CD14-positive monocyte (primary cell): ENCODE data around the gene PHACTR3. TPM values are rescaled to one million over a fixed set of nuclear protein-coding genes. Genes with fewer than 3 reads are reported as not detected.
"Not testable (repeated sequence)": the region's sequence is repeated elsewhere in the genome, so short reads cannot be mapped to it uniquely, and the experiment has no call there.

ENCODE experiments used
- DNase-seq, 3 donors: peaks; one replicate each; pipeline ENCODE4 v3.0.0-alpha.2; 2011 to 2022
- H2AFZ ChIP-seq: 2 replicates; pipeline ENCODE4 v1.6.0; 2012; ENCODE audit warnings: mild to moderate bottlenecking, low read depth, low read length, inconsistent platforms; ENCODE audit not compliant: insufficient read depth, poor library complexity, severe bottlenecking
- H3K27ac ChIP-seq, 2 donors: 1 replicate in 1 of 2; 2 replicates in 1 of 2; pipeline ENCODE4 v1.5.1; 2012 to 2013; ENCODE audit warnings: low read length in 2 of 2, control low read depth in 1 of 2, inconsistent platforms in 1 of 2, low read depth in 1 of 2, mild to moderate bottlenecking in 1 of 2
- H3K27me3 ChIP-seq, 2 donors: one replicate each; pipeline versions ENCODE4 v1.6.0 to v1.6.1; 2011 to 2013; ENCODE audit warnings: low read length in 2 of 2; ENCODE audit not compliant: control insufficient read depth in 2 of 2, insufficient read depth in 2 of 2
- H3K36me3 ChIP-seq, 2 donors: replicated peaks in 1 of 2; 1 replicate in 1 of 2; 2 replicates in 1 of 2; pipeline versions ENCODE4 v1.5.1 to v1.6.1; 2012 to 2013; ENCODE audit warnings: low read length in 2 of 2, control low read depth in 1 of 2, inconsistent platforms in 1 of 2, mild to moderate bottlenecking in 1 of 2; ENCODE audit not compliant: insufficient read depth in 2 of 2, control insufficient read depth in 1 of 2
- H3K4me1 ChIP-seq, 2 donors: 1 replicate in 1 of 2; 2 replicates in 1 of 2; pipeline versions ENCODE4 v1.5.1 to v1.6.1; 2012 to 2013; ENCODE audit warnings: low read length in 2 of 2, control low read depth in 1 of 2, inconsistent platforms in 1 of 2, mild to moderate bottlenecking in 1 of 2, moderate library complexity in 1 of 2; ENCODE audit not compliant: insufficient read depth in 2 of 2, control insufficient read depth in 1 of 2
- H3K4me2 ChIP-seq: replicated peaks from 2 replicates; pipeline ENCODE3; 2012; ENCODE audit warnings: low read length, moderate library complexity, mild to moderate bottlenecking; ENCODE audit not compliant: poor library complexity, severe bottlenecking; ENCODE audit errors: extremely low read depth
- H3K4me3 ChIP-seq, 3 experiments: fragments of 200-600 bp in 1 of 3; sonication (generic) in 1 of 3; replicated peaks in 1 of 3; 1 replicate in 2 of 3; 2 replicates in 1 of 3; pipeline ENCODE4 v1.5.1; 2011 to 2013; ENCODE audit warnings: low read length in 3 of 3, mild to moderate bottlenecking in 3 of 3, control low read depth in 2 of 3, low read depth in 2 of 3, inconsistent platforms in 1 of 3, moderate library complexity in 1 of 3
- H3K79me2 ChIP-seq: 2 replicates; pipeline ENCODE4 v1.6.0; 2012; ENCODE audit warnings: mild to moderate bottlenecking, control low read depth, inconsistent platforms, low read length, moderate library complexity; ENCODE audit not compliant: insufficient read depth
- H3K9ac ChIP-seq: 2 replicates; pipeline ENCODE4 v1.6.0; 2017; ENCODE audit warnings: low read length, mild to moderate bottlenecking; ENCODE audit not compliant: insufficient read depth, poor library complexity, severe bottlenecking
- H3K9me3 ChIP-seq, 2 donors: replicated peaks in 1 of 2; 1 replicate in 1 of 2; 2 replicates in 1 of 2; pipeline versions ENCODE4 v1.5.1 to v1.6.1; 2012 to 2013; ENCODE audit warnings: low read length in 2 of 2, control low read depth in 1 of 2; ENCODE audit not compliant: control insufficient read depth in 1 of 2, insufficient read depth in 1 of 2
- H4K20me1 ChIP-seq: 2 replicates; pipeline ENCODE4 v1.6.0; 2012; ENCODE audit warnings: mild to moderate bottlenecking, low read length, control low read depth, moderate library complexity; ENCODE audit not compliant: insufficient read depth
- H3K27ac Mint-ChIP-seq, 7 donors: one replicate each; pipeline ENCODE4 v1.8.0; 2020; ENCODE audit warnings: mild to moderate bottlenecking in 7 of 7, mixed read lengths in 7 of 7, moderate library complexity in 6 of 7, inconsistent platforms in 2 of 7
- H3K27me3 Mint-ChIP-seq, 3 donors: one replicate each; pipeline ENCODE4 v1.8.0; 2021 to 2022; ENCODE audit warnings: low read depth in 3 of 3, mild to moderate bottlenecking in 3 of 3, mixed read lengths in 3 of 3, moderate library complexity in 3 of 3, inconsistent platforms in 1 of 3
- H3K36me3 Mint-ChIP-seq, 2 donors: one replicate each; pipeline ENCODE4 v1.8.0; 2020; ENCODE audit warnings: mixed read lengths in 2 of 2, inconsistent platforms in 1 of 2, mild to moderate bottlenecking in 1 of 2
- H3K4me1 Mint-ChIP-seq: one replicate; pipeline ENCODE4 v1.8.0; 2020; ENCODE audit warnings: mild to moderate bottlenecking, mixed read lengths
- H3K4me3 Mint-ChIP-seq, 2 donors: one replicate each; pipeline ENCODE4 v1.8.0; 2020; ENCODE audit warnings: mild to moderate bottlenecking in 2 of 2, mixed read lengths in 2 of 2, moderate library complexity in 1 of 2
- H3K9me3 Mint-ChIP-seq, 7 donors: one replicate each; pipeline ENCODE4 v1.8.0; 2020 to 2022; ENCODE audit warnings: mixed read lengths in 7 of 7, mild to moderate bottlenecking in 6 of 7, moderate library complexity in 6 of 7, inconsistent platforms in 2 of 7
- CTCF ChIP-seq: fragments of 200-600 bp; IDR thresholded peaks from one replicate; pipeline ENCODE4 v1.8.0; 2022; ENCODE audit warnings: antibody characterized with exemption, mild to moderate bottlenecking
- WGBS: methylation state at CpG from one replicate; pipeline ENCODE4 v1.1.5; 2013; ENCODE audit warnings: missing lambda C conversion rate; ENCODE audit not compliant: insufficient coverage; 5-methylcytosine and 5-hydroxymethylcytosine counted together
- intact Hi-C, 2 donors: fragments of 100-400 bp; cut with micrococcal nuclease; formaldehyde crosslinking; loops; one replicate each; pipeline versions ENCODE4 v1.15.0 to v1.15.1; 2023
- polyA plus RNA-seq, 3 donors: library from polyadenylated mRNA; depleted of rRNA in 1 of 3; unstranded in 2 of 3; stranded (reverse) in 1 of 3; fragments of 300-500 nt in 2 of 3; fragments of >200 nt in 1 of 3; fragmentation: Illumina TruSeq in 2 of 3; gene quantifications; 1 replicate in 2 of 3; 2 replicates in 1 of 3; pipeline ENCODE4 v1.2.3, GENCODE V29; 2012 to 2021

The PHACTR3 gene
- polyA plus RNA-seq, 3 donors = 0.11 to 0.17 TPM; not detected in 1

- H3K36me3 Mint-ChIP-seq = peaks cover 0 to 2% of the 10 kb centered on the region in 2 donors
- WGBS = 80% methylated on average over 1 of the region's 2 CpGs
- intact Hi-C loops = no loop called here
Measured at GRCh38 chr20:59848182-59848581, 243.8 kb downstream of the PHACTR3 start.

GRCh38 chr20:59850018-59850641 is 245.8 kb downstream of the PHACTR3 start:
- intact Hi-C loops = no loop called here
- Histone ChIP-seq H3K9ac (no peak overlapping the region), H3K79me2 (no peaks in the 10 kb centered on the region), H3K27me3 (no peaks in the 10 kb centered on the region), H3K4me3 (no peak overlapping the region), H4K20me1 (no peaks in the 10 kb centered on the region), H3K27ac (no peak overlapping the region), H2AFZ (no peak overlapping the region), H3K4me1 (no peaks in the 10 kb centered on the region), H3K9me3 (no peaks in the 10 kb centered on the region), H3K36me3 (no peaks in the 10 kb centered on the region), H3K4me2 (no peak overlapping the region)
- H3K9me3 Mint-ChIP-seq = no peaks in the 10 kb centered on the region
- DNase-seq = peak in 1 of 3 donors; percentile 20
- peak; percentile 89 for TF ChIP-seq CTCF
- no peaks in the 10 kb centered on the region for H3K4me1 Mint-ChIP-seq
- no peak overlapping the region for H3K4me3 Mint-ChIP-seq
- WGBS = no CpG with 5 or more reads among the region's 7 CpGs
- peaks cover 0 to 1% (median 1%) of the 10 kb centered on the region in 3 donors for H3K27me3 Mint-ChIP-seq
- no peak overlapping the region for H3K27ac Mint-ChIP-seq
- peaks cover 1 to 2% of the 10 kb centered on the region in 2 donors for H3K36me3 Mint-ChIP-seq

More at GRCh38 chr20:59848182-59848581, 243.8 kb downstream of the PHACTR3 start:
- no peaks in the 10 kb centered on the region for H3K79me2 ChIP-seq
- no peaks in the 10 kb centered on the region for H4K20me1 ChIP-seq
- no peak for TF ChIP-seq CTCF
- no peaks in the 10 kb centered on the region for H3K9me3 ChIP-seq
- H3K27me3 Mint-ChIP-seq = peaks cover 0 to 6% (median 4%) of the 10 kb centered on the region in 3 donors
- no peak overlapping the region for H3K4me3 ChIP-seq
- no peak overlapping the region for H2AFZ ChIP-seq
- DNase-seq = no peak
- H3K27me3 ChIP-seq = peaks cover 0 to 4% of the 10 kb centered on the region in 2 donors
- no peaks in the 10 kb centered on the region for H3K4me1 Mint-ChIP-seq
- H3K4me3 Mint-ChIP-seq = no peak overlapping the region
- H3K9ac ChIP-seq = no peak overlapping the region
- H3K4me2 ChIP-seq = no peak overlapping the region
- H3K27ac ChIP-seq = no peak overlapping the region
- no peaks in the 10 kb centered on the region for H3K4me1 ChIP-seq
- no peaks in the 10 kb centered on the region for H3K9me3 Mint-ChIP-seq
- no peaks in the 10 kb centered on the region for H3K36me3 ChIP-seq
- H3K27ac Mint-ChIP-seq = no peak overlapping the region

- H3K4me2 ChIP-seq, intact Hi-C loops, DNase-seq: not testable (repeated sequence)
Measured at GRCh38 chr20:59856526-59856925, 252.2 kb downstream of the PHACTR3 start.

More at GRCh38 chr20:59856526-59856925, 252.2 kb downstream of the PHACTR3 start:
- H3K9ac ChIP-seq, H3K9me3 ChIP-seq, H3K9me3 Mint-ChIP-seq, H3K36me3 Mint-ChIP-seq, H3K79me2 ChIP-seq, H4K20me1 ChIP-seq, H3K4me1 ChIP-seq, H2AFZ ChIP-seq, H3K27ac Mint-ChIP-seq, H3K4me3 ChIP-seq, H3K4me1 Mint-ChIP-seq, H3K27me3 Mint-ChIP-seq, H3K27me3 ChIP-seq, H3K36me3 ChIP-seq, H3K4me3 Mint-ChIP-seq, H3K27ac ChIP-seq: not testable (repeated sequence)
- no CpG with 5 or more reads among the region's 1 CpG for WGBS
